Pancreas (tissue), 10 donors: ENCODE measurements around the gene ATP8B1. TPM values are rescaled to one million over a fixed set of nuclear protein-coding genes. Genes with fewer than 3 reads are reported as not detected.
"Not testable (repeated sequence)": the region's sequence is repeated elsewhere in the genome, so short reads cannot be mapped to it uniquely, and the experiment has no call there.

Source experiments
- ATAC-seq, 4 donors: fragments of 200-7000 bp; cut with Tn5 transposase; one replicate each; pipeline versions ENCODE4 v1.8.0 to v1.9.1; 2020; ENCODE audit warnings: mild to moderate bottlenecking in 4 of 4, moderate library complexity in 4 of 4
- DNase-seq, 6 donors: peaks; one replicate each; pipeline ENCODE4 v3.0.0-alpha.2; 2020
- FAIRE-seq: peaks from 2 replicates; lab custom pipeline; 2012; peaks lifted over from hg19 to GRCh38; lab: Jason Lieb, UNC
- H3K27ac ChIP-seq, 4 donors: fragments of 200-600 bp; sonication (generic); 1 replicate in 3 of 4; 2 replicates in 1 of 4; pipeline versions ENCODE4 v1.5.0 to v1.8.0; 2020
- H3K27me3 ChIP-seq, 4 donors: fragments of 200-600 bp; one replicate each; pipeline ENCODE4 v1.8.0; 2021
- H3K36me3 ChIP-seq, 3 donors: fragments of 200-600 bp; sonication (generic) in 1 of 3; one replicate each; pipeline versions ENCODE4 v1.5.0 to v1.8.0; 2020 to 2021
- H3K4me1 ChIP-seq, 3 donors: fragments of 200-600 bp; one replicate each; pipeline ENCODE4 v1.8.0; 2021
- H3K4me3 ChIP-seq, 4 donors: fragments of 200-600 bp; sonication (generic) in 2 of 4; one replicate each; pipeline versions ENCODE4 v1.5.0 to v1.8.0; 2020 to 2021
- H3K9me3 ChIP-seq, 4 donors: fragments of 200-600 bp; one replicate each; pipeline ENCODE4 v1.8.0; 2021
- CTCF ChIP-seq, 4 donors: fragments of 200-600 bp; sonication (generic) in 3 of 4; IDR thresholded peaks; one replicate each; pipeline versions ENCODE4 v1.5.0 to v1.8.0; 2021; ENCODE audit warnings: antibody characterized with exemption in 4 of 4
- WGBS, 2 donors: extraction: QIAGEN DNeasy Blood & Tissue Kit; methylation state at CpG; one replicate each; pipeline ENCODE4 v1.1.7; 2013; 5-methylcytosine and 5-hydroxymethylcytosine counted together
- intact Hi-C, 3 donors: fragments of 100-400 bp; cut with DNase I; formaldehyde crosslinking; loops; one replicate each; pipeline versions ENCODE4 v1.11.1 to v1.14.2; 2022
- polyA plus RNA-seq, 2 donors: library from polyadenylated mRNA; stranded (reverse); fragments of 200-250 nt; gene quantifications; one replicate each; pipeline ENCODE4 v1.2.3, GENCODE V29; 2013
- total RNA-seq, 6 donors: library from RNA; stranded (reverse); fragmentation: NEBNext Ultra II Directional in 4 of 6; extraction: Animal tissue kit (Norgen Biotek cat#: 25700) in 4 of 6; gene quantifications; one replicate each; pipeline versions ENCODE4 v1.2.1 to v1.2.4, GENCODE V29; 2021 to 2023
- donor health status: healthy with polysubstance abuse.
- donor health status: DM: no; HTN: no; CAD: no; lungs with moderate emphysema.
- donor health status: DM: no; HTN: no; CAD: no.
- donor health status: control.
- donor health status: control.
- donor health status: Bipolar disorder and iron deficiency.
- donor health status: DM: yes; HTN: yes; CAD: no.
- donor health status: DM: no; HTN: no; CAD: no.
- donor health status: DM: no; HTN: no; CAD: no.
- donor health status: DM: yes; HTN: yes; CAD: no.

ATP8B1 gene
- total RNA-seq (10 to 100 TPM; 32.2 to 44.8 (median 38.8) TPM), polyA plus RNA-seq (10 to 100 TPM in 1 of 2 donors, 1 to 10 TPM in 1; 8.0 to 10.2 TPM)

- 1 to 2% methylated on average over 57 to 77 of the region's 77 CpGs for WGBS, 2 donors
- H3K9me3 ChIP-seq: no peaks in the 10 kb centered on the region
- no peaks in the 10 kb centered on the region for H3K36me3 ChIP-seq
- H3K4me3 ChIP-seq: peak within 1 kb of the TSS; percentile 67 to 98 (median 78)
- peak; percentile 86 to 89 (median 88) for ATAC-seq
- H3K27me3 ChIP-seq: no peaks in the 10 kb centered on the region
- DNase-seq: peak; percentile 98 to 100 (median 99)
- peaks cover 19 to 46% (median 30%) of the 10 kb centered on the region in 3 donors for H3K4me1 ChIP-seq
- FAIRE-seq: no peak
- TF ChIP-seq CTCF (IDR thresholded peaks at IDR 0.05): no peak
- intact Hi-C loops: no loop called here
- H3K27ac ChIP-seq: peak within 1 kb of the TSS; percentile 94 to 96 (median 96)
Observed at GRCh38 chr18:57803103-57803969, at the start of gene ATP8B1. TSS of gene ATP8B1 (minus strand) at chr18:57803315. CDS start at chr18:57731807, 71,508 bp downstream.

- Histone ChIP-seq H3K27me3 (no peaks in the 10 kb centered on the region), H3K27ac (no peak overlapping the region), H3K36me3 (no peaks in the 10 kb centered on the region), H3K4me1 (peaks cover 3 to 13% (median 8%) of the 10 kb centered on the region in 3 donors), H3K9me3 (no peaks in the 10 kb centered on the region), H3K4me3 (no peak overlapping the region)
- 73 to 84% methylated on average over 3 of the region's 3 CpGs for WGBS, 2 donors
- FAIRE-seq: no peak
- DNase-seq: no peak
- TF ChIP-seq CTCF (IDR thresholded peaks at IDR 0.05): no peak
- ATAC-seq: no peak
- intact Hi-C loops: no loop called here
Observed at GRCh38 chr18:57850063-57850462, 46.9 kb upstream of the ATP8B1 start.

- H3K27ac ChIP-seq, H3K36me3 ChIP-seq, FAIRE-seq, H3K27me3 ChIP-seq, H3K4me3 ChIP-seq, ATAC-seq, DNase-seq, intact Hi-C loops, H3K9me3 ChIP-seq: not testable (repeated sequence)
- whole genome bisulfite sequencing, 2 donors: 95 to 100% methylated on average over 1 of the region's 1 CpG
- peaks cover 3 to 13% (median 8%) of the 10 kb centered on the region in 3 donors for H3K4me1 ChIP-seq
Observed at GRCh38 chr18:57848374-57848773, 45.3 kb upstream of the ATP8B1 start.

- H3K9me3 ChIP-seq, H3K4me3 ChIP-seq, H3K36me3 ChIP-seq, intact Hi-C loops, H3K27ac ChIP-seq, DNase-seq, ATAC-seq, FAIRE-seq, H3K27me3 ChIP-seq: not testable (repeated sequence)
- H3K4me1 ChIP-seq: peaks cover 3 to 13% (median 8%) of the 10 kb centered on the region in 3 donors
- 92 to 97% methylated on average over 2 of the region's 2 CpGs for WGBS, 2 donors
Observed at GRCh38 chr18:57847431-57847830, 44.3 kb upstream of the ATP8B1 start.

- Histone ChIP-seq H3K9me3 (no peaks in the 10 kb centered on the region), H3K4me3 (no peak overlapping the region), H3K36me3 (no peaks in the 10 kb centered on the region), H3K27ac (peak overlapping the region in 1 of 4 donors; percentile 6), H3K4me1 (peaks cover 3 to 13% (median 8%) of the 10 kb centered on the region in 3 donors), H3K27me3 (no peaks in the 10 kb centered on the region)
- ATAC-seq: peak; percentile 98 to 100 (median 100)
- WGBS, 2 donors: 8% methylated on average over 1 of the region's 1 CpG
- no peak for FAIRE-seq
- intact Hi-C loops: no loop called here
- TF ChIP-seq CTCF (IDR thresholded peaks at IDR 0.05): no peak
- DNase-seq: peak in 2 of 6 donors; percentile 48 to 56
Observed at GRCh38 chr18:57846258-57846657, 43.1 kb upstream of the ATP8B1 start.
